Suprapubic skin (tissue), 3 donors: ENCODE measurements around the gene ARMC8.

Experiments
- CTCF ChIP-seq, 2 donors: fragments of 200-600 bp in 1 of 2; fragments of 450-650 bp in 1 of 2; sonication (generic) in 1 of 2; IDR thresholded peaks; one replicate each; pipeline ENCODE4 v1.5.1; 2016 to 2019; ENCODE audit warnings: antibody characterized with exemption in 2 of 2, mild to moderate bottlenecking in 1 of 2, moderate library complexity in 1 of 2
- POLR2A ChIP-seq, 2 donors: fragments of 450-650 bp; IDR thresholded peaks; one replicate each; pipeline ENCODE4 v1.6.1; 2017; ENCODE audit warnings: antibody characterized with exemption in 2 of 2, mild to moderate bottlenecking in 2 of 2, moderate library complexity in 2 of 2

- TF ChIP-seq CTCF (IDR thresholded peaks at IDR 0.05) (no peak), POLR2A (IDR thresholded peaks at IDR 0.05) (no peak)
These were observed 33.1 kb downstream of the ARMC8 start for GRCh38 chr3:138220242-138220641.
